Trophoblast cell (in vitro differentiated cells and primary cell): Measurements from ENCODE around the gene ZNF23.

Experiments
- DNase-seq, 2 donors: peaks; one replicate each; pipeline ENCODE4 v3.0.0-alpha.2; 2016
- H2AFZ ChIP-seq: 2 replicates; pipeline ENCODE4 v1.6.1; 2013; ENCODE audit warnings: low read length, moderate library complexity, mild to moderate bottlenecking; ENCODE audit not compliant: insufficient read depth, poor library complexity
- H2AK5ac ChIP-seq: 2 replicates; pipeline ENCODE4 v1.6.1; 2013; ENCODE audit warnings: mild to moderate bottlenecking, low read length
- H2BK120ac ChIP-seq: 2 replicates; pipeline ENCODE4 v1.6.1; 2013; ENCODE audit warnings: low read length, mild to moderate bottlenecking, moderate library complexity; ENCODE audit not compliant: insufficient read depth, poor library complexity
- H2BK12ac ChIP-seq: 2 replicates; pipeline ENCODE4 v1.6.1; 2013; ENCODE audit warnings: mild to moderate bottlenecking, low read length, moderate library complexity
- H2BK5ac ChIP-seq: 2 replicates; pipeline ENCODE4 v1.6.1; 2013; ENCODE audit warnings: low read length, low read depth, moderate library complexity, mild to moderate bottlenecking; ENCODE audit not compliant: poor library complexity
- H3K14ac ChIP-seq: 2 replicates; pipeline ENCODE4 v1.6.1; 2013; ENCODE audit warnings: mild to moderate bottlenecking, low read length
- H3K18ac ChIP-seq: 2 replicates; pipeline ENCODE4 v1.6.1; 2013; ENCODE audit warnings: mild to moderate bottlenecking, low read length
- H3K23ac ChIP-seq: 2 replicates; pipeline ENCODE4 v1.6.1; 2013; ENCODE audit warnings: low read length
- H3K27ac ChIP-seq: 2 replicates; pipeline ENCODE4 v1.5.1; 2013; ENCODE audit warnings: low read depth, mild to moderate bottlenecking, inconsistent platforms, low read length, moderate library complexity
- H3K27me3 ChIP-seq: 2 replicates; pipeline ENCODE4 v1.6.1; 2013; ENCODE audit warnings: inconsistent platforms, mild to moderate bottlenecking, low read length, moderate library complexity; ENCODE audit not compliant: insufficient read depth
- H3K36me3 ChIP-seq, 2 experiments: 1 replicate in 1 of 2; 2 replicates in 1 of 2; pipeline ENCODE4 v1.6.1; 2013; ENCODE audit warnings: low read length in 2 of 2, mild to moderate bottlenecking in 2 of 2, moderate library complexity in 1 of 2; ENCODE audit not compliant: insufficient read depth in 2 of 2, control insufficient read depth in 1 of 2
- H3K4ac ChIP-seq: 2 replicates; pipeline ENCODE4 v1.6.1; 2013; ENCODE audit warnings: low read depth, mild to moderate bottlenecking, low read length, moderate library complexity
- H3K4me1 ChIP-seq, 2 experiments: 1 replicate in 1 of 2; 2 replicates in 1 of 2; pipeline ENCODE4 v1.6.1; 2013; ENCODE audit warnings: low read length in 2 of 2, mild to moderate bottlenecking in 2 of 2, moderate library complexity in 1 of 2; ENCODE audit not compliant: insufficient read depth in 2 of 2, control insufficient read depth in 1 of 2
- H3K4me2 ChIP-seq: 2 replicates; pipeline ENCODE4 v1.6.1; 2013; ENCODE audit warnings: inconsistent platforms, mild to moderate bottlenecking, low read length, moderate library complexity
- H3K4me3 ChIP-seq: 2 replicates; pipeline ENCODE4 v1.5.1; 2013; ENCODE audit warnings: mild to moderate bottlenecking, low read depth, low read length, inconsistent platforms
- H3K79me1 ChIP-seq: one replicate; pipeline ENCODE4 v1.6.1; 2013; ENCODE audit warnings: low read length
- H3K79me2 ChIP-seq: 2 replicates; pipeline ENCODE4 v1.6.1; 2013; ENCODE audit warnings: low read length, mild to moderate bottlenecking; ENCODE audit not compliant: control insufficient read depth, insufficient read depth, poor library complexity
- H3K9ac ChIP-seq: 2 replicates; pipeline ENCODE4 v1.6.1; 2013; ENCODE audit warnings: mild to moderate bottlenecking, low read length
- H3K9me3 ChIP-seq: 2 replicates; pipeline ENCODE4 v1.6.1; 2013; ENCODE audit warnings: low read depth, mild to moderate bottlenecking, control low read depth, inconsistent platforms, low read length; ENCODE audit not compliant: insufficient read depth
- H4K12ac ChIP-seq: 2 replicates; pipeline ENCODE4 v1.6.1; 2013; ENCODE audit warnings: low read depth, mild to moderate bottlenecking, low read length, moderate library complexity
- H4K8ac ChIP-seq: 2 replicates; pipeline ENCODE4 v1.6.1; 2013; ENCODE audit warnings: low read depth, mild to moderate bottlenecking, low read length, moderate library complexity
- H4K91ac ChIP-seq: one replicate; pipeline ENCODE4 v1.6.1; 2013; ENCODE audit warnings: low read depth, mild to moderate bottlenecking, low read length, moderate library complexity
- WGBS: extraction: QIAGEN DNeasy Blood & Tissue Kit; methylation state at CpG from one replicate; pipeline ENCODE4 v1.1.7; 2013; ENCODE audit warnings: missing lambda C conversion rate; ENCODE audit not compliant: insufficient read length, insufficient coverage; ENCODE audit errors: extremely low coverage; 5-methylcytosine and 5-hydroxymethylcytosine counted together

Gene ZNF23

GRCh38 chr16:71429581-71429980, 32.5 kb downstream of the ZNF23 start:
- Histone ChIP-seq H3K23ac (no peak overlapping the region), H4K91ac (no peak overlapping the region), H3K79me1 (no peaks in the 10 kb centered on the region), H4K8ac (no peak overlapping the region), H3K27me3 (peaks cover 2% of the 10 kb centered on the region), H2AFZ (no peak overlapping the region), H3K14ac (no peak overlapping the region), H2AK5ac (no peak overlapping the region), H3K4me2 (no peak overlapping the region), H2BK5ac (no peak overlapping the region), H2BK120ac (no peak overlapping the region), H3K4me1 (peaks cover 4 to 8% of the 10 kb centered on the region in 2 experiments), H3K36me3 (no peaks in the 10 kb centered on the region), H3K4ac (no peak overlapping the region), H4K12ac (no peak overlapping the region), H3K9me3 (peaks cover 5% of the 10 kb centered on the region), H3K27ac (peak overlapping the region; percentile 7), H2BK12ac (no peak overlapping the region), H3K79me2 (no peaks in the 10 kb centered on the region), H3K4me3 (no peak overlapping the region), H3K9ac (no peak overlapping the region), H3K18ac (no peak overlapping the region)
- DNase-seq: peak; percentile 20 to 91
- WGBS: no CpG with 5 or more reads among the region's 3 CpGs

GRCh38 chr16:71428883-71429282, 33.2 kb downstream of the ZNF23 start:
- Histone ChIP-seq H3K36me3 (no peaks in the 10 kb centered on the region), H3K23ac (no peak overlapping the region), H3K4me3 (no peak overlapping the region), H2BK5ac (no peak overlapping the region), H4K8ac (no peak overlapping the region), H2BK12ac (no peak overlapping the region), H2BK120ac (no peak overlapping the region), H3K9me3 (peaks cover 6% of the 10 kb centered on the region), H3K4me1 (peaks cover 4 to 8% of the 10 kb centered on the region in 2 experiments), H3K79me1 (no peaks in the 10 kb centered on the region), H3K14ac (no peak overlapping the region), H2AFZ (no peak overlapping the region), H3K18ac (no peak overlapping the region), H4K12ac (no peak overlapping the region), H4K91ac (no peak overlapping the region), H2AK5ac (no peak overlapping the region), H3K27me3 (peaks cover 2% of the 10 kb centered on the region), H3K4me2 (no peak overlapping the region), H3K4ac (no peak overlapping the region), H3K27ac (peak overlapping the region; percentile 7), H3K79me2 (no peaks in the 10 kb centered on the region), H3K9ac (no peak overlapping the region)
- DNase-seq: peak; percentile 97 to 99
- no CpG with 5 or more reads among the region's 2 CpGs for WGBS

DNA sequence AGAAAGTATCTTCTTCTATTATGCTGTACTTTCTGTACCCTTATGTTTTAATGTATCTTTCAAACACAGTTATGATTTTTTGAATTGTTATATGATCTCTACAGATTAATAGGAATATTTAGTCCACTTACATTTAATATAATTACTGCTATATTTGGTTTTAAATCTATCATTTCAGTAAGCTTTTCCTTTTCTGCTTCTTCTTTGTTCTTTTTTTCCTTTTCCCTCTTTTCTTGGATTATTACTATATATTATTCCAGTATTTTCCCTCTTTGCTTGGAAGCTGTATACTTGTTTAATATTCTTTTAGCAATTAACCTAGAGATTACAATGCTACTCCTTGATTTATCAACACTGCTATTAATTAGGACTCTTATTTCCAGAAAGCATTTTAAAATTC, 33.7 kb downstream of the ZNF23 start:
- H4K91ac ChIP-seq: no peak overlapping the region
- no peak overlapping the region for H3K14ac ChIP-seq
- no peaks in the 10 kb centered on the region for H3K79me2 ChIP-seq

GRCh38 chr16:71426880-71427615, 35.0 kb downstream of the ZNF23 start:
- Histone ChIP-seq H3K4ac (no peak overlapping the region), H3K27me3 (peaks cover 2% of the 10 kb centered on the region), H3K4me1 (peaks cover 4 to 8% of the 10 kb centered on the region in 2 experiments), H3K36me3 (no peaks in the 10 kb centered on the region), H2BK5ac (no peak overlapping the region), H3K4me2 (no peak overlapping the region), H4K12ac (no peak overlapping the region), H4K91ac (no peak overlapping the region), H3K79me2 (no peaks in the 10 kb centered on the region), H2BK120ac (no peak overlapping the region), H2AFZ (no peak overlapping the region), H3K14ac (no peak overlapping the region), H3K18ac (no peak overlapping the region), H3K4me3 (no peak overlapping the region), H2BK12ac (no peak overlapping the region), H2AK5ac (no peak overlapping the region), H3K9ac (no peak overlapping the region), H4K8ac (no peak overlapping the region), H3K23ac (no peak overlapping the region), H3K9me3 (peaks cover 4% of the 10 kb centered on the region), H3K79me1 (no peaks in the 10 kb centered on the region), H3K27ac (no peak overlapping the region)
- DNase-seq: no peak
- WGBS: no CpG with 5 or more reads among the region's 12 CpGs

More for the DNA sequence above, 33.7 kb downstream of the ZNF23 start:
- H3K36me3 ChIP-seq: no peaks in the 10 kb centered on the region
- H2BK12ac ChIP-seq: no peak overlapping the region
- DNase-seq: no peak
- H2AK5ac ChIP-seq: no peak overlapping the region
- H2BK5ac ChIP-seq: no peak overlapping the region
- no peak overlapping the region for H3K18ac ChIP-seq
- no peak overlapping the region for H3K4ac ChIP-seq
- no peak overlapping the region for H2AFZ ChIP-seq
- H3K79me1 ChIP-seq: no peaks in the 10 kb centered on the region
- H3K4me3 ChIP-seq: no peak overlapping the region
- no peak overlapping the region for H3K23ac ChIP-seq
- H2BK120ac ChIP-seq: no peak overlapping the region
- no peak overlapping the region for H4K8ac ChIP-seq
- H3K27ac ChIP-seq: no peak overlapping the region
- H3K4me2 ChIP-seq: no peak overlapping the region
- H3K9ac ChIP-seq: no peak overlapping the region
- peaks cover 7% of the 10 kb centered on the region for H3K9me3 ChIP-seq
- peaks cover 2% of the 10 kb centered on the region for H3K27me3 ChIP-seq
- peaks cover 4 to 8% of the 10 kb centered on the region in 2 experiments for H3K4me1 ChIP-seq
- no peak overlapping the region for H4K12ac ChIP-seq
